Measurements from ENCODE around the gene SETD5.
A peak's percentile ranks its signal among the peaks of the same experiment; 100 is the strongest.

Gene SETD5

DNA sequence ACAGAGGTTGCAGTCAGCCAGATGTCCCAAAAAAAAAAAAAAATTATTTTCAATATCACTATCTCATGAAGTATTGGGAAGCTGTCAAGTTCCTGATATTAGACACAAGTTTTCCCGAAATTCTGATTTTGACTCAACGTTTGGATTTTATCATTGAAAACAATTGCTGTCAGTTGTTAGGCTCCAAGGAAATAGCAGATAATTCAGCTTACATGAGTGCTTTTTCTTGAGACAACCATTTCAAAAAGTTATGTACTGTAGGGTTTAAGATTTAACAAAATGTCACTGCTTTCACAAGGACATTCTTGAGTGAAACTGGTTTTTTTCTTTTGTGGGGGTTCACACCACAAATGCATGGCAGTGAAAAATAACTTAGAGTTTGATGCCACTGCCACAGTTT, 9.3 kb upstream of the SETD5 start:
- no peak for DNase-seq

DNA sequence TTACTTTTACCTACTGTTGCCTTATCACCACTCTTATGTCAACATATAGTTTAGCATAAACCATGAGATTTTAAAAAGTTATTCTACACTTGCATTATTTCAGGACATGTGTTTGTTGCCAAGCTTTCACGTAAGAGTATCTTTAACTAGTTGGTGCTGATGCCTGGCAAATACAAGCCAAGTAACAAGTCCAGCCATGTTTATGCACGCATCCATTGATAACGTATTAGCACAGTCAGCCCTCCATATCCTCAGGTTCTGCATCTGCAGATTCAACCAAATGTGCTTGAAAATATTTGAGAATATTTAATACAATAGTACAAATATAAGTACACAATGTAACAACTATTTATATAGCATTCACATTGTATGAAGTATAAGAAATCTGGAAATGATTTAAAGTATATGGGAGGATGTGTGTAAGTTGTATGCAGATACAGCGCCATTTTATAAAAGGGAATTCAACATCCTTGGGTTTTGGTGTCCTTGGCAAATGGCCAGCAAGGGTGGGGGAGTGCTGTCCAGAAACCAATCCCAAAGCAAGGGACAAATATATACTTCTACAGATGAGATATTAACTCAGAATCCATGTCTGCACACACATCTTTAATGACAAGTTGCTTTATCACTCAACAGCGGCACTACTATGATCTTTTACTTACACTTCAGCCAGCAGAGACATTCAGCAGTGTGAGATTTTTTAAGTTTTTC, 8.7 kb upstream of the SETD5 start:
- no peak for DNase-seq

DNA sequence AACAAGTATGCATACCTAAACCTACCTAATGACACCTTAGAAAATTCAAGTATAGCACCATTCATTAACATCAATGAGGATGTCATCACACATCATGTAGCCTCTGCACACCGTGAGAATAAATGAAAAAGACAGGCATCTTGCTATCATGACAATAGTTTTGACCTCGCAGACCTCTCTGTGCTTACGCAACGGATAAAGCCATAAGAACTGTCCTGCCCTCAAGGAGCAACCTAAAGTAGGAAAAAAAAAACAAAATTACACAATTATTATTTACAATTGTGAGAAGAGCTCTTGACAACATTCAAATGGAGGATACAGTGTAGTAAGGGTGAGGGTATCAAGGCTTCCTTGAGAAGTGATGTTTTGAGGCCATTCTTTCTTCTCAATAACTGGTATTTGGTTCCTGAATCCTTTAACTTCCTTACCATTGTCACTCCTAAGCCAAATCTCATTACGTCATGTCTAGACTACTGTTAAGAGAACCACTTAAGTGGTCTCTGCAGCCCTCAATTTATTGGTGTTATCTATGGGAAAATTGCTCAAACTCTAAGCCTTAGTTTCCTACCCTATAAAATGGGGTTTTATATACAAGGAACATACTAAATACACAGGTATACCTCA, 7.0 kb upstream of the SETD5 start:
- DNase-seq, result no peak

DNA sequence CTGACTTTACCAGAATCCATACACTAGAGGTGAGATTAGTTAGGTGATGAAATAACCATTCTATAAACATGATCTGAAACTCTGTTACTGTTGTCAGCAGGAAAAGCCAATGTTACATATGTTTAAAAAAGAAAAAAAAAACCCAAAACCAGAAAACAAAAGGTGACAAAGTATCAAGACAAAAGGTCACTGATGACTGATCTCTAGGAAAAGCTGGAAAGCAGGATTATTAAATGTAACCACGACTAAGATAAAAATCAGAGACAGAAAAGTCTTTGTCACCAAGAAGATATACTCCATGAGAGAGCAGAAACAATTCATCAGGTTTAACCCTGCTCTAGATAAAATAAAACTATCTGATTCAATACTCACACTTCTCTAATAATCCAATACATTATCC, 5.4 kb upstream of the SETD5 start:
- no peak for DNase-seq

DNA sequence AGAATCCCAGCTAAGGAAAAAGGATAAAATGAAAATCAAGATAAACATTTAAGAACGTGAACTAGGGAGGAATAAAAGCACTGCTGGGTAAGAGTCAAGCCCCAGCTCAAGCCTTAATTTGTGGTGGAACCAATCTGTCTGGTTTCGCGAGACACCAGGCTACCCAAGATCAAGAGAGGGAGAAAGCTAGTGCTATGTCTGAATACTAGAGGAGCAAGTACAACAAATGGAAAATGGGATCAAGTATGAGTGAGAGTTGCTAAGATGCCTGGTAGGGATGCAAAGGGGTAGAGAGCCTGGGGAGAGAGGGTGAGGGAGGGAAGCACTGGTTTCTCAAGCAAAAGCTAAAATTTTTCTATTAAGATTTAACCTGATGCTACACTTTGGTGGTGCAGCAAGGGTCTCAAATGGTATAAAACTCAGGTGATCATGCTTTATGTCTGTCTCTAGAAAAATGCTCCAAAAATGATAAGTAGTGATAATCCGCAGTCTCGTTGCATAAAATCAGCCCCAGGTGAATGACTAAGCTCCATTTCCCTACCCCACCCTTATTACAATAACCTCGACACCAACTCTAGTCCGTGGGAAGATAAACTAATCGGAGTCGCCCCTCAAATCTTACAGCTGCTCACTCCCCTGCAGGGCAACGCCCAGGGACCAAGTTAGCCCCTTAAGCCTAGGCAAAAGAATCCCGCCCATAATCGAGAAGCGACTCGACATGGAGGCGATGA, 1.7 kb upstream of the SETD5 start:
- no peak for DNase-seq

DNA sequence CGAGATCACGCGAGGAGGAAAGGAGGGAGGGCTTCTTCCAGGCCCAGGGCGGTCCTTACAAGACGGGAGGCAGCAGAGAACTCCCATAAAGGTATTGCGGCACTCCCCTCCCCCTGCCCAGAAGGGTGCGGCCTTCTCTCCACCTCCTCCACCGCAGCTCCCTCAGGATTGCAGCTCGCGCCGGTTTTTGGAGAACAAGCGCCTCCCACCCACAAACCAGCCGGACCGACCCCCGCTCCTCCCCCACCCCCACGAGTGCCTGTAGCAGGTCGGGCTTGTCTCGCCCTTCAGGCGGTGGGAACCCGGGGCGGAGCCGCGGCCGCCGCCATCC, 1.1 kb upstream of the SETD5 start:
- peak; percentile 38 for DNase-seq

DNA sequence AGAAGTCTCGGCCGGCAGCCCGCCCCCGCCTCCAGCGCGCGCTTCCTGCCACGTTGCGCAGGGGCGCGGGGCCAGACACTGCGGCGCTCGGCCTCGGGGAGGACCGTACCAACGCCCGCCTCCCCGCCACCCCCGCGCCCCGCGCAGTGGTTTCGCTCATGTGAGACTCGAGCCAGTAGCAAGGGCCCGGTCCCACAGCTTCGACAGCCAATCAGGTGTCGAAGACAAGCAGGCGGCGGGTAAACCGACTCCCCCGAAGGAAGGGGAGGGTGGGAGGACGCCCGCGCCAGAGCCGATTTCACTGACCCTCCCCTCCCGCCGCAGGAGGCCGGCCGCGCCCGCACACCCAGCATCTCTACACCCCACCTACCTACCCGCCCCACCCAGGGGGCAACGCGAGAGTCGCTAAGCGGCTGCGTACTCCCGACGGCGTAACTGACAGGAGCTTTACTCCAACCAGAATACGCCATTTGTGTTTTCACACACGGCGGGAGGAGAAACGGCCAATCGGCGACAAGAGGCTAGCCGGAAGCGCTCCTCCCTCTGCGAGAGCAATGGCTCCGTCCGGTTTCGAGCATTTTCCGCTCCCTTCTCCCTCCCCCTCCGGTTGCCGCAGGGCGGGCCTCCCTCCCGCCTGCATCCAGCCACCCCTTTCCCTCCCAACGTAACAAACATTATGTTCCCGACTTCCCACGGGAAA, 633 bp upstream of the SETD5 start:
- DNase-seq, result peak; percentile 95

DNA sequence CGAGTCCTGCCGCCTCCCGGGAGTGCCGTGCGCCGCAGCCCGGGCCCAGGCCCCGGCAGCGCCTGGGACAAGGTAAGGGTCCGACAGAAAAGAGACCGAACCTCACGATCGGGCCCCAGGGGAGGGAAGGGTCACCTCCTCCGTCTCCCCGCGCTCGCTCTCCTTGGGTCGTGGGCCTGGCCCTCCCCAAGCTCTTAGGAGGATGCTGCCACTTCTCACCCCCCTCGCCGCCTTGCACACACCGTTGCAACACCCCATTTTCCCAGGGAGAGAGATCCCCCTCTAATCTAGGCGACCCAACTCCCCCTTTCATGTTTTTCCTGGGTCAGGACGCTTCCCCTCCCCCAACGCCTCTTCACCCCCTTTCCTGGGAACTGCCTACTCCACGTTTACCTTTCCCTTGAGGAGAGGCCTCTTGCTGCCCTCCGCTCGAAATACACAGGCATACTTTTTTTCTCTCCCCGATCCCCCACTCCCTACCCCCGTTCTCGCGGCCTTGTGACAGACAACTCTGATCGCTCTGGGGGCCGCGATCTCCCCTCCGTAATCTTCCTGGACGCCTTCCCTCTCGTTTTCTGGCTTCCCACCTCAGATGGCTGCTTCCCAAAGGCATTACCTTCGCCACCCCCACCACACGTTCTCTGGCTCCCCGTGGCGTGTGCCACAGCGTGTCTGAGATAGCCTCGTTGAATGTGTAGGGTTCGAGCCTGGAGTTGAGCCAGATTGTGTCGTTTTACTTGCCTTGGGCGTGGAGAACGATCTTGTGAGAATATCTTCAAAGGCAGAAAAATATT, 688 bp downstream of the SETD5 start:
- no peak for DNase-seq

DNA sequence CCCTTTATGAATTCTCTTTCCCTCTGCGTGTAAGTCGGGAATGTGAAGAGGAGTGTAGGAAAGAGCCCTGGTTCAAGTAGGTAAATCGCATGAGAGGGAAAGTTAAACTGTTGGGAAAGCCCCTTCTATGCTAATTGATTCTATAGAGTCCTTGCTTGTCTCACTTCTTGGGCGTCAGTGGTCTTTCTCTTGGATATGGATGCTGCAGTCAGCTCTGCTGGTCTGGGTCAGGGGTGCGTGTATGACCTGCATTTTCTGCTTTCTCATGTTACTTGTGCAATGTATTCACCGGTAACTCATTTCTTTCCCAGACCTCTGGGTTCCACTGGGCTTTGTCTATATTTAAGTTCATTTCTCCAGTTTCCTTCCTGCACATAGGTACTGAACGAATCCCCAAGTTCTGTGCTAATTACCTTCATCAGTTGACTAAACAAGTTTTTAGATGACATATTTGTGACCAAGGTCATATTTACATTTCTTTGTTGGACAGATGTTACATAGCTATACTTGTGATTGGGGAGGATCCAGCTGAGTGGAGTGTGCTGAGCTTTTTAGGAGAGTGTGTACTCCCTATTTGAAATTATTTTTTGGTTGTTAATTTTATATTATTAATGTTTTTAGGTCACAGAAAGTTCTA, 1.4 kb downstream of the SETD5 start:
- DNase-seq, result no peak

DNA sequence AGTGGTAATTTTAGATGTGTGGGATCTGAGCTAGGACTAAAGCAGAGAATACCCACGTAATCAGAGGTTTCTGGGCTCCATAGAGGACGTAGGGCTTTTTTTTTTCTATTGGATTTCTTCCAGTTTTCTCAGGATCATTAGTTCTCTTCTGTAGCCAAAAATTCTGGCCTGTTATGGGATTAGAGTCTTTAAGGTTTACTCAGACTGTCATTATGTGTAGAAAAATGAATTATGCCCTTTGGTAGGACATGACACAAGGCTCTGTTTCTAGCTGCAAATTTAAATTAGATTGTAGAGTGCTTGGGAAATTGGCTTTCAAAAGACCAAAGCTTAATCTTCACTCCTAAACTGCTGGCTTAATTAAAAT, 1.9 kb downstream of the SETD5 start:
- no peak for DNase-seq

DNA sequence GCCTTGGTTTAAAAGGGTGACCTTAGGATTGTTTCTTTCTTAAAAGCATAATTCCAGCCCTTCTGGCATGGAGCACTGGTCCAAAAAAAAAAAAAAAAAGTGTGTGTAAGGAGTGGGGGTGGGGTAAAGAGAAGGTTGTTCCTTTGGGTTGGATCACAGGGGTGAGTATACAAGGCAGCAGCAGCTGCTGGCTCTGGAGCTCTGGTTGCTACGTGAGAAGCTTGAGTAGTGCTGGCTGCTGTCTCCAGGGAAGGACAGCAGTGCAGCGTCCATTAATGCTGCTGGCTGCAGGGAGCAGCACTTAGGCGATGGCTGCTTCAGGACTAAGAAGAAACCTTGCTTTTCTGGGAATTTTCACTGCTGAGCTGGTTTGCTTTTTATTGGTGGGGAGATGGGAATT, 2.3 kb downstream of the SETD5 start:
- peak; percentile 77 for DNase-seq

DNA sequence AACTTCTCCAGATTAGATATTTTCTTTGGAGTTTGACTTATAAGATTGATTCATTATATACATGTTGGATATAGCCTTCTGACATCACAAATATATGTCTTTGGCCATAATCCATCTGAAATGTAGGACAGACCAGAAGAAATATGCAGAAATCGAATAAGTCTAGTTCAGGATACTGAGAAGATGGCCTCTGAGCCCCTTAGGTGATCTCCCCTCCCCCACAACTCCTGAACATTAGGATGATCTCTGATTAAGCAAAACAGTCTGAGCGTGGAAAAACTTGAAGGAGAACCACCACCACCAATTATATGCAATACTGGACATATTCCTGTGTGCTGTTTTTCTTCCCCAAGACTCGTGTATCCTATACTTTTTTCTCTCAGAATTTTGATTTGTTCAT, 3.2 kb downstream of the SETD5 start:
- no peak for DNase-seq

DNA sequence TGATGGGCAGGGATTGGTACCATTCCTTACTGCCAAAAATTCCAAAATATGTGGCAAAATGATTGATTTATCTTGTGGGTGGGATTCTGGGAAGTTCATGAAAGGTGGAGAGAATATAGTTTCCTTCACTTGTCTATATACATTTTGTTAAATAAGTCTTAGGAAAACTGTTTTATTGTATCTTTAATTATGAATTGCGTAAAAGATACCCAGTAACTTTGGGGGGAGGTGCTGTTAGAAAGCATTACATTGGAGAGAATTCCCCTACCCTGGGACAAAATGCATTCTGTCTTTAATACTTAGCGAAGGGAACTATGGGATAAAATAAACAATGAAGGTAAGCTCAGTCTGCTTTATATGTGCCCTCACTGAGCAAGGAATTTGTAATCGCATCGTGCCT, 4.6 kb downstream of the SETD5 start:
- no peak for DNase-seq

DNA sequence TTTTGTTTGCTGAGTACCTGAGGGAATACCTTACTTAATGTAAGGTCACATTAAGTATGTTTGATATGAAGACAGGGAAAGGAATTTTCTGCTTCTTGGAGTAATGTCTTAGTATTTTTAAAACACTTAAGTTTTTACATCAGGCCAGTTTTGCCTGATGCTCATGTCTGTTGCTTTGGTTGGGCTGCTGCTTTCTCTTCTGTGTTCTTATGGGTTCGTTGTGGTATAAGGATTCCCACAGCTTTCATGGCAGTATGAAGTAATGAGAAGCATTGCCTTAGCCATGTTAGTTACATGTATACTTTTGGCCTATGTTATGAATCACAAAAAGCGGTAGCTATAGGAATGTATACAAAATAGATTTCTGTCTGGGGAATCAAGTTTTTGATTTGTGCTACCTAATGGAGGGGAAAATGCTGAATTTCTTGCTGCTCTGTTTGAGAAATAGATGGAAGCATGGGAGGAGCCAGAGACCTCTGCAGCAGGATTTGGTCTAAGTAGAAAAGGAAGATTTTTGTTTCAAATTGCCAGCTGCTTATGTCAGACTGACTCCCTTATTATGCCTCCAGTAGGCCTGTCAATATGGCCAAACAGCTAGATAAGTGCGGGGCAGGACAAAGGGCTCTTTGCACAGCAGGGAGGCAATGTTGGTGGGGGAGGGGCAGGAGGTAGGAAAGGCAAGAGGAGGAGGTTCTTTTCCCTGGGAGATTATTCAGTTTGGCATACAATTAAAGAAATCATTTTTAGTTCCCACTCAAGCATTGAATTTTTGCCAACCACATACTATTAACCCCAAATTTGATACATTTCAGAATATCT, 5.2 kb downstream of the SETD5 start:
- peak; percentile 95 for DNase-seq

DNA sequence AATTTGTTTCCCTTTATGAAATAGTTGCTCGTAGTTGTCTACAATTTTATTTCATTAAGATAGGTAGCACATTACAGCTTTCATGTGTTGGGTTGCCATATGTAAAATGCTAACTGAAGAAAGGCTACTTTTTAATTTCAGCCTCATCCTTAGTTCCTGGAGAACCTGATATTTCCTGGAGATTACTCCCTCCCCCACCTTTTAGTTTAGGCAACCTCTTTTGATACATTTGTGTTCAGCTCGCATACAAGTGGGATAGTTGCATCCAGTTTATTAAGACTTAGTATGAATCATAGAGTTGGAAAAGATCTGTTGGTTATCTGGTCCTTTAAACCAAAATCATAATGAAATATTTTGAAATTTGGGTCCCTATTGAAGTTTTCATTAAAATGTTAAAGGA, 6.0 kb downstream of the SETD5 start:
- DNase-seq, result no peak

DNA sequence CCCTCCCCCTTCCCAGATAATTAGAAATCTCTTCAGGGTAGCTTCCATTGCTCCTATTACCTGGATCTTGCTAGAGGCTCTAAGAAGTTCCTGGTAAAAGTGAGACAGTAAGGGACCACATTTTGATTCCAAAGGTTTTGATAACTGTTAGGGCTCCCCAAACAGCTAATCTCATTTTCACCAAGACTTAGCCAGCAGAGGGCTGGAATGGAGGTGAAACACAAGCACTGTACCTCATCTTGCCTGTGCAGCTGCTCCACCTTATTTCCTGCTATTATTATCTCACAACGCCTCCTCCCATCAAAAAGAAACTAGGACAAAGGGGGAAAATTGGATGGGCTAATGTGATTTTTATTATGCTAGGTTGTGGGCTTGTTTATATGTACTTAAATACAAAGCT, 7.3 kb downstream of the SETD5 start:
- peak; percentile 62 for DNase-seq

DNA sequence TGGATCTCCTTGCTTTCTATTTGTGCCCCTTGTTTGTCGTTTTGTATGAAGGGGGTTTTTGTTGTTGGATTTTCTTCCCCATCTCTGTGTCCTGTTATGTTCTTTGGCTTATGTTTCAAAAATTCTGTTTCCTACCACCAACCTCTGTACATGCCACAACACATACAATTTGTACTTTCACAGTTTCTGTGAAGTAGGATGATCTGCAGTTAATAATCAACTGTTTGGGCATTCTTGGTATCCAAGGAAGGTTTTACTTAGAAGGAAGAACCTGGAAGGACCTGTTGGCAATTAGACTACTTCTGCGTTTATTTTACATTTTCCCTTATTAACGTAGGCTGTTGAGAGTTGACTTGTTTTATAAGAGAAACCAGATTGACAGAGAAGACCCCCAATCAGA, 8.3 kb downstream of the SETD5 start:
- DNase-seq, result no peak

DNA sequence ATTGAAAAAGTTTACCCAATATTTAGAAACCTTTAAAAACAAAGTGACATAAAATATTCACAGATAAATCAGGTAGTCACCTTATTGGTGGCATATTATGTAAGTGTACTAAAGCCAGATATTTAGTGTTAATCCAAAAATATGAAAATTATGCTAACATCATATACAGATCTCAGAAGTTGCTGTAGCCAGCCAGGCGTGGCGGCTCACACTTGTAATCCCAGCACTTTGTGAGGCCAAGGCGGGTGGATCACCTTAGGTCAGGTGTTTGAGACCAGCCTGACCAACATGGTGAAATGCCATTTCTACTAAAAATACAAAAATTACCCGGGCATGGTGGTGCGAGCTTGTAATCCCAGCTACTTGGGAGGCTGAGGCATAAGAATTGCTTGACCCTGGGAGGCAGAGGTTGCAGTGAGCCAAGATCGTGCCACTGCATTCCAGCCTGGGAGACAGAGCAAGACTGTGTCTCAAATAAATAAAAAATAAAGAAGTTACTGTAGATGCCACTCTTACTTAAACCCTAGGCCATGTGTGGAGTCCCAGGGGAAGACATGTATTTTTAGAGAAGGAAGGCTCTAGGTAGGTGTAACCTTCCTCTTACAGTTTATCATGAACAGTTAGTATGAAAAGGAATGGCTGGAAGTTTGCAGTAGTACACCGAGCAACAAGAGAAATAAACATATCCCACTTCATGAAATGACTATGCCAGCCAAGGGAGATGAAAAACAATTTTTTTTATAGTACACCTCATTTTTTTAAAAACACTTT, 9.6 kb downstream of the SETD5 start:
- DNase-seq, result no peak

DNA sequence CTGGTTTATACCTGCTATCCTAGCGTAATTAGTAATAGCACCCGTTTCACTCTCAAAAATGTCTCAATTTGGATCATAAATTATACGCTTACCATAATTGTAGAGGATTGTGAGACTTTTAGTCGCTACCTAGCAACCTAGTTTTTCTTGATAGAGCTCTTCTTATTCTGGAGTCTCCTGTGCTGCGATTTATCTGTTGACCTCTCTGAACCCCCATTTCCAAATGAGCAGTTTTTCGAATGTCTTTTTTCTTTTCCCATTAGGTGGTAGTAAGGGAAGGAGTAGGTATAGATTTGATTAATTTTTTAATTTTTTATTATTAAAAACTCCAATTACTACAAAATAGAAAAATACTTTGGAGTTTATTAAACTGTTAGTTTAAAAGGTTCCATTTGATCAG, 10.6 kb downstream of the SETD5 start:
- no peak for DNase-seq

DNA sequence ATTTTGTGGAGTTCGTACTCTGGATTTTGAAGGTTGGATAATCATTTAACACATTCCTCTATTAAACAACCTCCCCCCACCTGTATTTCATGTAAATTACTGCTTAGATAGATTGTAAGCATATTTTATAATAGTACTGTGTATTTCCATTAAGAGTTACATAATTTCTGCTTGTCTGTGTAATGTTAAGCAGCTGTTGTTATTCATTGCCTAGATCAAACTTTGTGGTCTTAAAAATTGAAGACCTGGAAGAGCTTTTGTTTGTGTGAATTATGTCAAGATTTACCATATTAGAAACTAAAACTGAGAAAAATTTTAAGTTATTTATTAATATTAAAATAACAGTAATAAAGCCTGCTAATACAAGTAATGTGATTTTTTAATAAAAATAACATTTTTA, 11.1 kb downstream of the SETD5 start:
- no peak for DNase-seq

Data from NCI-H524 treated with DMSO at 0.1 percent for 48 hours (cell line).